GM21528 (cell line): ENCODE measurements around the gene CLDN22.

Experiments used
- ATAC-seq: cut with Tn5 transposase; IDR thresholded peaks from one replicate; pipeline ENCODE4 v1.9.1; 2021; ENCODE audit warnings: mild to moderate bottlenecking, moderate library complexity; ENCODE audit not compliant: unreplicated experiment, low FRiP score

The CLDN22 gene

GRCh38 chr4:183320211-183321059 lies at the start of gene CLDN22:
TSS of gene CLDN22 (minus strand) at chr4:183320276. CDS start at chr4:183320218, 58 bp downstream.
- no peak for ATAC-seq

- no peak for ATAC-seq
These were observed 49.0 kb upstream of the CLDN22 start for GRCh38 chr4:183369073-183369472.

GRCh38 chr4:183366206-183366835 lies 46.2 kb upstream of the CLDN22 start:
- ATAC-seq: no peak

GRCh38 chr4:183364025-183364424 lies 43.9 kb upstream of the CLDN22 start:
- no peak for ATAC-seq

GRCh38 chr4:183362916-183363542 lies 43.0 kb upstream of the CLDN22 start:
- ATAC-seq: no peak

- no peak for ATAC-seq
These were observed 42.0 kb upstream of the CLDN22 start for GRCh38 chr4:183362036-183362435.

GRCh38 chr4:183360161-183360919 lies 40.3 kb upstream of the CLDN22 start:
- no peak for ATAC-seq

- no peak for ATAC-seq
These were observed 38.2 kb upstream of the CLDN22 start for GRCh38 chr4:183358215-183358755.

- ATAC-seq: no peak
These were observed 37.0 kb upstream of the CLDN22 start for GRCh38 chr4:183356931-183357675.

GRCh38 chr4:183356173-183356830 lies 36.2 kb upstream of the CLDN22 start:
- ATAC-seq: no peak

- ATAC-seq: no peak
These were observed 35.3 kb upstream of the CLDN22 start for GRCh38 chr4:183355405-183355804.

GRCh38 chr4:183354219-183354618 lies 34.1 kb upstream of the CLDN22 start:
- ATAC-seq: no peak

GRCh38 chr4:183353557-183353956 lies 33.5 kb upstream of the CLDN22 start:
- ATAC-seq: no peak

- no peak for ATAC-seq
These were observed 32.5 kb upstream of the CLDN22 start for GRCh38 chr4:183352546-183352945.

- no peak for ATAC-seq
These were observed 30.4 kb upstream of the CLDN22 start for GRCh38 chr4:183350317-183351071.

- no peak for ATAC-seq
These were observed 29.6 kb upstream of the CLDN22 start for GRCh38 chr4:183349673-183350072.

GRCh38 chr4:183348706-183349659 lies 28.9 kb upstream of the CLDN22 start:
- no peak for ATAC-seq
